Body of pancreas (tissue), 4 donors: ENCODE results near the gene HLA-DPA1. TPM values are rescaled to one million over a fixed set of nuclear protein-coding genes. Genes with fewer than 3 reads are reported as not detected.

ENCODE experiments used
- ATAC-seq: fragments of 150-250 bp; one replicate; pipeline ENCODE4 v1.9.1; 2016
- DNase-seq, 4 donors: peaks; one replicate each; pipeline ENCODE4 v3.0.0-alpha.2; 2019
- H3K27ac ChIP-seq, 4 donors: fragments of 200-600 bp; sonication (generic); 1 replicate in 3 of 4; 2 replicates in 1 of 4; pipeline versions ENCODE4 v1.5.1 to v1.6.1; 2016 to 2019; ENCODE audit warnings: mild to moderate bottlenecking in 1 of 4, mixed read lengths in 1 of 4, moderate library complexity in 1 of 4
- H3K27me3 ChIP-seq, 2 donors: fragments of 200-600 bp; sonication (generic); one replicate each; pipeline ENCODE4 v1.6.0; 2016; ENCODE audit warnings: mild to moderate bottlenecking in 1 of 2
- H3K36me3 ChIP-seq, 2 donors: fragments of 200-600 bp; sonication (generic); replicated peaks in 1 of 2; 2 replicates each; pipeline ENCODE4 v1.5.1; 2016; ENCODE audit warnings: low read depth in 2 of 2; ENCODE audit not compliant: insufficient read depth in 1 of 2
- H3K4me1 ChIP-seq: fragments of 200-600 bp; sonication (generic); one replicate; pipeline ENCODE4 v1.6.0; 2016
- H3K4me3 ChIP-seq, 2 donors: fragments of 200-600 bp; sonication (generic); 1 replicate in 1 of 2; 2 replicates in 1 of 2; pipeline ENCODE4 v1.5.1; 2016 to 2019
- H3K9me3 ChIP-seq, 3 donors: fragments of 200-600 bp; sonication (generic); 1 replicate in 2 of 3; 2 replicates in 1 of 3; pipeline ENCODE4 v1.5.1; 2016
- CTCF ChIP-seq, 7 experiments: fragments of 450-650 bp in 4 of 7; fragments of 200-600 bp in 3 of 7; sonication (generic) in 3 of 7; IDR thresholded peaks; one replicate each; pipeline ENCODE4 v1.5.1; 2016 to 2019; ENCODE audit warnings: antibody characterized with exemption in 7 of 7
- POLR2A ChIP-seq, 3 donors: fragments of 450-650 bp; IDR thresholded peaks; one replicate each; pipeline ENCODE4 v1.6.1; 2016; ENCODE audit warnings: antibody characterized with exemption in 3 of 3, mild to moderate bottlenecking in 2 of 3
- WGBS, 2 donors: methylation state at CpG; one replicate each; pipeline ENCODE4 v1.1.5; 2017; 5-methylcytosine and 5-hydroxymethylcytosine counted together
- intact Hi-C: fragments of 100-400 bp; cut with DNase I; formaldehyde crosslinking; loops from one replicate; pipeline ENCODE4 v1.15.1; 2023
- total RNA-seq, 2 donors: library from RNA; depleted of rRNA; stranded (reverse); fragments of >200 nt; gene quantifications; one replicate each; pipeline ENCODE4 v1.1.0, GENCODE V29; 2016

Gene HLA-DPA1
- total RNA-seq, 2 donors from 2014 or later: 10.5 to 81.7 TPM

GRCh38 chr6:33029328-33030184 is 43.9 kb downstream of the HLA-DPA1 start:
- Histone ChIP-seq H3K36me3 (no peaks in the 10 kb centered on the region), H3K9me3 (no peaks in the 10 kb centered on the region), H3K4me1 (no peaks in the 10 kb centered on the region), H3K4me3 (no peak overlapping the region), H3K27me3 (no peaks in the 10 kb centered on the region), H3K27ac (peak overlapping the region; percentile 26 to 69 (median 46))
- ATAC-seq (peak; percentile 80), DNase-seq (peak in 2 of 4 donors; percentile 23 to 76)
- 44 to 45% methylated on average over 6 of the region's 6 CpGs for WGBS, 2 donors
- TF ChIP-seq CTCF (IDR thresholded peaks at IDR 0.05) (no peak), POLR2A (IDR thresholded peaks at IDR 0.05) (peak in 2 of 3 donors; percentile 33 to 69)
- intact Hi-C loops: no loop called here

- H3K4me1 ChIP-seq: no peaks in the 10 kb centered on the region
- H3K4me3 ChIP-seq: no peak overlapping the region
- intact Hi-C loops: no loop called here
- H3K9me3 ChIP-seq: no peaks in the 10 kb centered on the region
- TF ChIP-seq CTCF (IDR thresholded peaks at IDR 0.05) (no peak), POLR2A (IDR thresholded peaks at IDR 0.05) (no peak)
- no peaks in the 10 kb centered on the region for H3K36me3 ChIP-seq
- no peaks in the 10 kb centered on the region for H3K27me3 ChIP-seq
- 10 to 19% methylated on average over 1 of the region's 1 CpG for WGBS, 2 donors
- no peak for ATAC-seq
- no peak for DNase-seq
- H3K27ac ChIP-seq: peak overlapping the region in 1 of 4 donors; percentile 69
Measured at GRCh38 chr6:33028220-33028849, 45.1 kb downstream of the HLA-DPA1 start.

GRCh38 chr6:33024521-33024920 is 48.9 kb downstream of the HLA-DPA1 start:
- H3K27me3 ChIP-seq: no peaks in the 10 kb centered on the region

GRCh38 chr6:33023536-33023935 is 49.9 kb downstream of the HLA-DPA1 start:
- Histone ChIP-seq H3K36me3 (no peaks in the 10 kb centered on the region), H3K27ac (no peak overlapping the region), H3K4me1 (peaks cover 17% of the 10 kb centered on the region), H3K27me3 (no peaks in the 10 kb centered on the region), H3K9me3 (no peaks in the 10 kb centered on the region), H3K4me3 (no peak overlapping the region)
- TF ChIP-seq CTCF (IDR thresholded peaks at IDR 0.05) (no peak), POLR2A (IDR thresholded peaks at IDR 0.05) (no peak)
- 47 to 66% methylated on average over 3 of the region's 3 CpGs for WGBS, 2 donors
- ATAC-seq (no peak), DNase-seq (no peak)
- intact Hi-C loops: no loop called here

More at GRCh38 chr6:33024521-33024920, 48.9 kb downstream of the HLA-DPA1 start:
- ATAC-seq (no peak), DNase-seq (no peak)
- H3K4me3 ChIP-seq: no peak overlapping the region
- H3K36me3 ChIP-seq: no peaks in the 10 kb centered on the region
- no peak for TF ChIP-seq POLR2A (IDR thresholded peaks at IDR 0.05)
- intact Hi-C loops: no loop called here
- peaks cover 7% of the 10 kb centered on the region for H3K4me1 ChIP-seq
- no peaks in the 10 kb centered on the region for H3K9me3 ChIP-seq
- H3K27ac ChIP-seq: no peak overlapping the region

- no peak for DNase-seq
- Histone ChIP-seq H3K36me3 (no peaks in the 10 kb centered on the region), H3K9me3 (no peaks in the 10 kb centered on the region), H3K27me3 (no peaks in the 10 kb centered on the region), H3K4me1 (peaks cover 33% of the 10 kb centered on the region), H3K4me3 (no peak overlapping the region), H3K27ac (no peak overlapping the region)
- 81 to 84% methylated on average over 8 to 11 of the region's 11 CpGs for WGBS, 2 donors
- TF ChIP-seq CTCF (IDR thresholded peaks at IDR 0.05) (no peak), POLR2A (IDR thresholded peaks at IDR 0.05) (no peak)
- intact Hi-C loops: no loop called here
- ATAC-seq: no peak
Measured at GRCh38 chr6:33021917-33022316, 51.5 kb downstream of the HLA-DPA1 start.
